HepG2 (cell line): Measurements from ENCODE around the gene ELK1.

Experiments
- AFF4 ChIP-seq: sonication (generic); formaldehyde crosslinking; IDR thresholded peaks from 2 replicates; pipeline ENCODE4 v1.4.0; 2020; ENCODE audit warnings: missing genetic modification reagents
- CTCF ChIP-seq: sonication (generic); formaldehyde crosslinking; IDR thresholded peaks from 2 replicates; pipeline ENCODE4 v1.5.0; 2020; ENCODE audit warnings: mild to moderate bottlenecking, missing genetic modification reagents, moderate library complexity
- JUND ChIP-seq: sonication (generic); formaldehyde crosslinking; IDR thresholded peaks from 2 replicates; pipeline ENCODE4 v1.8.0; 2022; ENCODE audit warnings: mild to moderate bottlenecking, missing genetic modification reagents
- PCBP1 ChIP-seq: fragments of 200-400 bp; formaldehyde crosslinking; IDR thresholded peaks from 2 replicates; pipeline ENCODE4 v1.6.1; 2017; ENCODE audit warnings: mild to moderate bottlenecking, low read depth, low read length, borderline replicate concordance
- POLR2A ChIP-seq, 2 experiments: IDR thresholded peaks; 2 replicates each; pipeline ENCODE4 v1.6.1; 2011; ENCODE audit warnings: low read depth in 2 of 2, low read length in 2 of 2, mild to moderate bottlenecking in 1 of 2, moderate library complexity in 1 of 2; ENCODE audit not compliant: insufficient read depth in 1 of 2
- UBTF ChIP-seq: sonication (generic); formaldehyde crosslinking; IDR thresholded peaks from 2 replicates; pipeline ENCODE4 v1.4.0; 2020; ENCODE audit warnings: mild to moderate bottlenecking, missing genetic modification reagents
- ZBTB44 ChIP-seq: sonication (generic); formaldehyde crosslinking; IDR thresholded peaks from 2 replicates; pipeline ENCODE4 v1.4.0; 2020; ENCODE audit warnings: missing genetic modification reagents
- ZNF329 ChIP-seq: sonication (generic); formaldehyde crosslinking; IDR thresholded peaks from 2 replicates; pipeline ENCODE4 v1.9.0; 2021; ENCODE audit warnings: low read depth, mild to moderate bottlenecking, missing genetic modification reagents
- ZNF589 ChIP-seq: sonication (generic); formaldehyde crosslinking; conservative IDR thresholded peaks from 2 replicates; pipeline ENCODE4 v1.8.0; 2022; ENCODE audit warnings: mild to moderate bottlenecking, moderate library complexity, missing genetic modification reagents
- ZNF609 ChIP-seq: sonication (generic); formaldehyde crosslinking; IDR thresholded peaks from 2 replicates; pipeline ENCODE4 v1.4.0; 2020; ENCODE audit warnings: mild to moderate bottlenecking, missing genetic modification reagents, borderline replicate concordance

GRCh38 chrX:47648376-47648775 lies 2.0 kb downstream of the ELK1 start:
- TF ChIP-seq UBTF (CRISPR knock-in tag) = no peak
- TF ChIP-seq JUND = no peak
- no peak for TF ChIP-seq PCBP1
- no peak for TF ChIP-seq ZBTB44 (CRISPR knock-in tag)
- TF ChIP-seq ZNF609 = no peak
- no peak for TF ChIP-seq POLR2A (IDR thresholded peaks at IDR 0.05; ENCODE audit: insufficient read depth in 1 of 2, low read depth in 2 of 2, low read length in 2 of 2)
- TF ChIP-seq AFF4 (CRISPR knock-in tag) = no peak
- no peak for TF ChIP-seq ZNF589 (CRISPR knock-in tag)
- TF ChIP-seq ZNF329 = no peak
- no peak for TF ChIP-seq CTCF (CRISPR knock-in tag)
